Panc1 (cell line): Measurements from ENCODE around the gene KAZN. TPM values are rescaled to one million over a fixed set of nuclear protein-coding genes. Genes with fewer than 3 reads are reported as not detected.

Experiments used
- ATAC-seq: fragments of 200-7000 bp; cut with Tn5 transposase; 2 replicates; pipeline ENCODE4 v1.9.1; 2020; ENCODE audit warnings: mild to moderate bottlenecking, moderate library complexity
- BruUV-seq: library from RNA; stranded (reverse); fragments of 400-500 nt; replicated peaks from 2 replicates; lab custom pipeline; 2021; lab: Mats Ljungman, UMichigan
- CTCF ChIA-PET: fragments of 300-600 bp; sonication (Branson Sonifier 250); formaldehyde crosslinking; loops from one replicate; lab custom pipeline; 2022; ENCODE audit warnings: antibody characterized with exemption; lab: Charles Lee
- POLR2A ChIA-PET: fragments of 300-600 bp; sonication (Branson Sonifier 250); formaldehyde crosslinking; loops from one replicate; lab custom pipeline; 2022; ENCODE audit warnings: antibody characterized with exemption; lab: Charles Lee
- DNase-seq: peaks from one replicate; pipeline ENCODE4 v3.0.0-alpha.2; 2010; ENCODE audit warnings: low read depth, low spot score
- H3K27ac ChIP-seq: 2 replicates; pipeline ENCODE4 v1.5.1; 2011; ENCODE audit warnings: mild to moderate bottlenecking, low read length, inconsistent platforms
- H3K27me3 ChIP-seq: fragments of 200-500 bp; sonication (Bioruptor generic); 2 replicates; pipeline ENCODE4 v1.6.0; 2014; ENCODE audit warnings: low read length, inconsistent platforms; ENCODE audit not compliant: control insufficient read depth, insufficient read depth
- H3K36me3 ChIP-seq: fragments of 200-500 bp; sonication (Bioruptor generic); 2 replicates; pipeline ENCODE4 v1.5.1; 2014; ENCODE audit warnings: inconsistent platforms, mild to moderate bottlenecking, low read length, moderate library complexity; ENCODE audit not compliant: control insufficient read depth, insufficient read depth
- H3K4me1 ChIP-seq: 2 replicates; pipeline ENCODE4 v1.5.1; 2011; ENCODE audit warnings: inconsistent platforms, mild to moderate bottlenecking, low read length, moderate library complexity; ENCODE audit not compliant: control insufficient read depth, insufficient read depth
- H3K4me3 ChIP-seq, 2 experiments: 2 replicates each; pipeline ENCODE4 v1.5.1; 2011 to 2012; ENCODE audit warnings: low read depth in 2 of 2, low read length in 2 of 2, mild to moderate bottlenecking in 2 of 2, inconsistent platforms in 1 of 2, moderate library complexity in 1 of 2
- H3K9me3 ChIP-seq: fragments of 200-500 bp; sonication (Bioruptor generic); 2 replicates; pipeline ENCODE4 v1.5.1; 2014; ENCODE audit warnings: low read depth, mild to moderate bottlenecking, inconsistent platforms, low read length, moderate library complexity; ENCODE audit not compliant: control insufficient read depth, insufficient read depth
- CTCF ChIP-seq: fragments of 450-650 bp; IDR thresholded peaks from 2 replicates; pipeline ENCODE4 v1.5.1; 2017; ENCODE audit warnings: mild to moderate bottlenecking
- POLR2AphosphoS5 ChIP-seq: IDR thresholded peaks from 2 replicates; pipeline ENCODE4 v1.6.1; 2012; ENCODE audit warnings: mild to moderate bottlenecking, low read depth, low read length, moderate library complexity
- REST ChIP-seq, 2 experiments: IDR thresholded peaks; 2 replicates each; pipeline ENCODE4 v1.6.1; 2011 to 2012; ENCODE audit warnings: low read depth in 2 of 2, control low read depth in 1 of 2, low read length in 1 of 2, mild to moderate bottlenecking in 1 of 2, moderate library complexity in 1 of 2; ENCODE audit not compliant: insufficient read depth in 1 of 2
- SIN3A ChIP-seq: IDR thresholded peaks from 2 replicates; pipeline ENCODE4 v1.6.1; 2012; ENCODE audit warnings: low read depth, mild to moderate bottlenecking, low read length, moderate library complexity, borderline replicate concordance; ENCODE audit not compliant: insufficient read depth
- TCF7L2 ChIP-seq: IDR thresholded peaks from 2 replicates; pipeline ENCODE4 v1.6.1; 2011; ENCODE audit warnings: mild to moderate bottlenecking, low read depth, low read length, inconsistent platforms
- in situ Hi-C: cut with HindIII; loops from 2 replicates; pipeline ENCODE4 v1.10.0; 2016; ENCODE audit warnings: low sequenced_read_pairs, low pct_unique_long_range_greater_than_20kb
- intact Hi-C: fragments of 100-400 bp; cut with micrococcal nuclease; formaldehyde crosslinking; loops from one replicate; pipeline ENCODE4 v1.10.0; 2022; ENCODE audit not compliant: unreplicated experiment
- total RNA-seq: library from RNA; stranded (reverse); gene quantifications from one replicate; pipeline ENCODE4 v1.2.1, GENCODE V29; 2021; ENCODE audit not compliant: unreplicated experiment

The KAZN gene
- total RNA-seq, 1 experiment from 2014 or later = 6.6 TPM

- intact Hi-C loops (no loop called here), in situ Hi-C loops (no loop called here)
- Histone ChIP-seq H3K4me3 (no peak overlapping the region), H3K9me3 (no peaks in the 10 kb centered on the region), H3K36me3 (no peaks in the 10 kb centered on the region), H3K4me1 (no peaks in the 10 kb centered on the region), H3K27me3 (0 out of 2 replicates have a peak, but pooled peaks cover 2% of the 10 kb centered on the region), H3K27ac (no peak overlapping the region)
- no peak for TF ChIP-seq TCF7L2
- TF ChIP-seq POLR2AphosphoS5 = no peak
- TF ChIP-seq SIN3A = no peak
- TF ChIP-seq REST (IDR thresholded peaks at IDR 0.05; ENCODE audit: insufficient read depth in 1 of 2, low read depth in 2 of 2, low read length in 1 of 2) = no peak
- no peak for TF ChIP-seq CTCF
- POLR2A ChIA-PET = no interaction called here
- ATAC-seq (no peak), DNase-seq (no peak)
- BruUV-seq = no TSS peak
- CTCF ChIA-PET = no interaction called here
Observed at GRCh38 chr1:14767075-14767474, 168.6 kb downstream of the KAZN start.

- Histone ChIP-seq H3K4me3 (no peak overlapping the region), H3K27ac (no peak overlapping the region), H3K4me1 (no peaks in the 10 kb centered on the region), H3K9me3 (no peaks in the 10 kb centered on the region), H3K36me3 (no peaks in the 10 kb centered on the region), H3K27me3 (0 out of 2 replicates have a peak, but pooled peaks cover 2% of the 10 kb centered on the region)
- ChIA-PET POLR2A (no interaction called here), CTCF (no interaction called here)
- ATAC-seq (no peak), DNase-seq (no peak)
- in situ Hi-C loops (no loop called here), intact Hi-C loops (no loop called here)
- TF ChIP-seq SIN3A = no peak
- TF ChIP-seq TCF7L2 = no peak
- no peak for TF ChIP-seq REST (IDR thresholded peaks at IDR 0.05; ENCODE audit: insufficient read depth in 1 of 2, low read depth in 2 of 2, low read length in 1 of 2)
- TF ChIP-seq CTCF = no peak
- no peak for TF ChIP-seq POLR2AphosphoS5
- BruUV-seq = no TSS peak
Observed at GRCh38 chr1:14768582-14769304, 170.3 kb downstream of the KAZN start.
